Measurements from ENCODE around the gene TTBK2. TPM values are rescaled to one million over a fixed set of nuclear protein-coding genes. Genes with fewer than 3 reads are reported as not detected.

TTBK2 gene
- total RNA-seq, 1 experiment from 2014 or later, result 10.6 TPM

DNA sequence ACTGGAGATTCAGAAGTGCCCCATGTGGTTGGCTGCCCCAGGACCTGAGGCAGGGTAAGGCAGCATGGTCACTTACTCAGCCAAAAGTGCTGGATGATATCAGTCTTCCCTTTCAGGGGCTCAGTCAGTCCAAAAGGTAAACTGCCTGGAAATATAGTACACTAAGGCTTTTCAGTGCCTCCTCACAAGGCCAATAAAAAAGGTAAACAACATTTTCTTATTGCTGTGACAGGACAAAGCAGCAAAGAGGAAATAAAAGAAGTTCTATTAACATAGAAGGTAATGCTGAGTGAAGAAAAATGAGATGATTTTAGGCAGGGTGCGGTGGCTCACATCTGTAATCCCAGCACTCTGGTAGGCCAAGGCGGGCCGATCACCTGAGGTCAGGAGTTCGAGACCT, 117.1 kb downstream of the TTBK2 start:
- Histone ChIP-seq H3K4me2 (ENCODE audit: low read length) (no peak overlapping the region), H4K20me1 (ENCODE audit: insufficient read depth) (no peaks in the 10 kb centered on the region), H3K9ac (ENCODE audit: low read length) (no peak overlapping the region), H3K36me3 (ENCODE audit: control insufficient read depth in 1 of 2, insufficient read depth in 2 of 2, low read length in 2 of 2) (no peaks in the 10 kb centered on the region), H3K79me2 (ENCODE audit: insufficient read depth, low read length) (no peaks in the 10 kb centered on the region), H3K4me3 (replicated peaks in 1 of 2; ENCODE audit: low read depth in 1 of 2, low read length in 2 of 2) (no peak overlapping the region), H3K9me3 (ENCODE audit: control insufficient read depth in 1 of 2, insufficient read depth in 1 of 2, low read depth in 1 of 2, low read length in 2 of 2) (no peaks in the 10 kb centered on the region), H3K4me1 (ENCODE audit: control insufficient read depth in 1 of 2, insufficient read depth in 2 of 2, low read length in 2 of 2) (no peaks in the 10 kb centered on the region), H3K27ac (ENCODE audit: low read depth, low read length) (no peak overlapping the region), H2AFZ (ENCODE audit: low read depth, low read length, poor library complexity, severe bottlenecking) (no peak overlapping the region), H3K9me2 (ENCODE audit: insufficient read depth) (no peaks in the 10 kb centered on the region), H3K27me3 (ENCODE audit: insufficient read depth, low read length) (no peaks in the 10 kb centered on the region)
- ChIA-PET POLR2A (no interaction called here), RAD21 (ENCODE audit: low non-redundant PET in 1 of 2, low total read pairs in 2 of 2, uncharacterized antibody in 2 of 2, unreplicated experiment in 2 of 2) (no interaction called here), CTCF (no interaction called here)
- TF ChIP-seq, protein P1, sequence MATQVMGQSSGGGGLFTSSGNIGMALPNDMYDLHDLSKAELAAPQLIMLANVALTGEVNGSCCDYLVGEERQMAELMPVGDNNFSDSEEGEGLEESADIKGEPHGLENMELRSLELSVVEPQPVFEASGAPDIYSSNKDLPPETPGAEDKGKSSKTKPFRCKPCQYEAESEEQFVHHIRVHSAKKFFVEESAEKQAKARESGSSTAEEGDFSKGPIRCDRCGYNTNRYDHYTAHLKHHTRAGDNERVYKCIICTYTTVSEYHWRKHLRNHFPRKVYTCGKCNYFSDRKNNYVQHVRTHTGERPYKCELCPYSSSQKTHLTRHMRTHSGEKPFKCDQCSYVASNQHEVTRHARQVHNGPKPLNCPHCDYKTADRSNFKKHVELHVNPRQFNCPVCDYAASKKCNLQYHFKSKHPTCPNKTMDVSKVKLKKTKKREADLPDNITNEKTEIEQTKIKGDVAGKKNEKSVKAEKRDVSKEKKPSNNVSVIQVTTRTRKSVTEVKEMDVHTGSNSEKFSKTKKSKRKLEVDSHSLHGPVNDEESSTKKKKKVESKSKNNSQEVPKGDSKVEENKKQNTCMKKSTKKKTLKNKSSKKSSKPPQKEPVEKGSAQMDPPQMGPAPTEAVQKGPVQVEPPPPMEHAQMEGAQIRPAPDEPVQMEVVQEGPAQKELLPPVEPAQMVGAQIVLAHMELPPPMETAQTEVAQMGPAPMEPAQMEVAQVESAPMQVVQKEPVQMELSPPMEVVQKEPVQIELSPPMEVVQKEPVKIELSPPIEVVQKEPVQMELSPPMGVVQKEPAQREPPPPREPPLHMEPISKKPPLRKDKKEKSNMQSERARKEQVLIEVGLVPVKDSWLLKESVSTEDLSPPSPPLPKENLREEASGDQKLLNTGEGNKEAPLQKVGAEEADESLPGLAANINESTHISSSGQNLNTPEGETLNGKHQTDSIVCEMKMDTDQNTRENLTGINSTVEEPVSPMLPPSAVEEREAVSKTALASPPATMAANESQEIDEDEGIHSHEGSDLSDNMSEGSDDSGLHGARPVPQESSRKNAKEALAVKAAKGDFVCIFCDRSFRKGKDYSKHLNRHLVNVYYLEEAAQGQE (IDR thresholded peaks at IDR 0.05; ENCODE audit: low read depth), result no peak
- TF ChIP-seq EZH2 (IDR thresholded peaks at IDR 0.05) (no peak), ZNF274 (IDR thresholded peaks at IDR 0.05; ENCODE audit: low read depth, low read length) (no peak), TCF7L2 (IDR thresholded peaks at IDR 0.05; ENCODE audit: borderline replicate concordance, extremely low read depth, insufficient read depth, insufficient read length) (no peak), SP1 (IDR thresholded peaks at IDR 0.05; ENCODE audit: low read depth) (no peak), YY1 (IDR thresholded peaks at IDR 0.05; ENCODE audit: extremely low read depth, insufficient replicate concordance, low read depth, low read length) (no peak), SRF (IDR thresholded peaks at IDR 0.05; ENCODE audit: low read depth) (no peak)
- ATAC-seq (no peak), DNase-seq (ENCODE audit: low read depth, low spot score) (no peak)
- no TSS peak for BruUV-seq (replicated peaks)
- intact Hi-C loops (cut with micrococcal nuclease), result no loop called here
